Peyer's patch (tissue), 4 donors: ENCODE data around the gene DIS3L2.

Experiments used
- CTCF ChIP-seq, 6 experiments: fragments of 450-650 bp in 4 of 6; fragments of 200-600 bp in 2 of 6; sonication (generic) in 1 of 6; IDR thresholded peaks; one replicate each; pipeline ENCODE4 v1.5.1; 2017 to 2019; ENCODE audit warnings: antibody characterized with exemption in 6 of 6, mild to moderate bottlenecking in 3 of 6, moderate library complexity in 1 of 6
- POLR2A ChIP-seq, 2 donors: fragments of 450-650 bp; IDR thresholded peaks; one replicate each; pipeline ENCODE4 v1.5.1; 2017; ENCODE audit warnings: antibody characterized with exemption in 2 of 2, mild to moderate bottlenecking in 2 of 2, moderate library complexity in 2 of 2

- TF ChIP-seq CTCF (IDR thresholded peaks at IDR 0.05) = no peak
- TF ChIP-seq POLR2A (IDR thresholded peaks at IDR 0.05) = no peak
Observed at GRCh38 chr2:232288489-232289030, 327.0 kb downstream of the DIS3L2 start.
